Stomach (tissue), 4 donors: ENCODE results near the gene OVCH1.

Experiments
- POLR2AphosphoS5 ChIP-seq, 3 donors: sonication (generic); formaldehyde crosslinking; IDR thresholded peaks; one replicate each; pipeline ENCODE4 v1.6.1; 2016; ENCODE audit warnings: antibody characterized with exemption in 3 of 3
- TF ChIP-seq, protein P1 (sequence below), 7 experiments: fragments of 450-650 bp in 4 of 7; fragments of 200-600 bp in 3 of 7; sonication (generic) in 3 of 7; IDR thresholded peaks; one replicate each; pipeline ENCODE4 v1.5.1; 2016 to 2019; ENCODE audit warnings: antibody characterized with exemption in 7 of 7, control low read depth in 2 of 7, mild to moderate bottlenecking in 1 of 7

DNA sequence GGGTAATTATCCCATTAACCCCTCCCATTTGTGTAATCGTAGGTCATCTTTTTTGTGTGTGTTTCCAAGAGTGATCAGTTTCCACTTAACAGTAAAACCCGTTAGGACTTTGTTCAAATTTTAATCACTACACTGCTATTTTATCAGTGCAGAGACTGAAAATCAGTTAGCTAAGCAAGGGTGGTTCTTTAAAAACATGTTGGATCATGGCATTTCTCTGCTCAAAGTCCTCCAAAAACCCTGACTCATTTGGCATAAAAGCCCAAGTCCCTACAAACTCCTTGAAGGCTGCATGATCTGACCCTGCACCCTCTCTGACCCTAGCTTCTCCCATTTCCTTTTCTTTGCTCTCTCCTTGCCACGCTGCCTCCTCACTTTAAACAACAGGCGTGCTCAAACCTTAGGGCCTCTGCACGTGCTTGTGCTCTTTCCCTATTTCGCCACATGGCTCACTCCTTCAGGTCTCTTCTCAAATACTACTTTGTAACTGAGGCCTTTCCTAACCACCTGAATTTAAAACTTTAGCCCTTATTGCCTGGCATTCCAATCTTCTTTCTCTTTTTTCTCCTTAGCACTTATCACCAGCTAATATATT is 13.2 kb upstream of the OVCH1 start:
- no peak for TF ChIP-seq POLR2AphosphoS5 (IDR thresholded peaks at IDR 0.05)
- TF ChIP-seq, protein P1, sequence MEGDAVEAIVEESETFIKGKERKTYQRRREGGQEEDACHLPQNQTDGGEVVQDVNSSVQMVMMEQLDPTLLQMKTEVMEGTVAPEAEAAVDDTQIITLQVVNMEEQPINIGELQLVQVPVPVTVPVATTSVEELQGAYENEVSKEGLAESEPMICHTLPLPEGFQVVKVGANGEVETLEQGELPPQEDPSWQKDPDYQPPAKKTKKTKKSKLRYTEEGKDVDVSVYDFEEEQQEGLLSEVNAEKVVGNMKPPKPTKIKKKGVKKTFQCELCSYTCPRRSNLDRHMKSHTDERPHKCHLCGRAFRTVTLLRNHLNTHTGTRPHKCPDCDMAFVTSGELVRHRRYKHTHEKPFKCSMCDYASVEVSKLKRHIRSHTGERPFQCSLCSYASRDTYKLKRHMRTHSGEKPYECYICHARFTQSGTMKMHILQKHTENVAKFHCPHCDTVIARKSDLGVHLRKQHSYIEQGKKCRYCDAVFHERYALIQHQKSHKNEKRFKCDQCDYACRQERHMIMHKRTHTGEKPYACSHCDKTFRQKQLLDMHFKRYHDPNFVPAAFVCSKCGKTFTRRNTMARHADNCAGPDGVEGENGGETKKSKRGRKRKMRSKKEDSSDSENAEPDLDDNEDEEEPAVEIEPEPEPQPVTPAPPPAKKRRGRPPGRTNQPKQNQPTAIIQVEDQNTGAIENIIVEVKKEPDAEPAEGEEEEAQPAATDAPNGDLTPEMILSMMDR (IDR thresholded peaks at IDR 0.05): no peak
